LNCAP (cell line): ENCODE measurements around the gene CCRL2.

Experiments
- CTCF ChIP-seq: fragments of 450-650 bp; IDR thresholded peaks from 2 replicates; pipeline ENCODE4 v1.5.1; 2017; ENCODE audit warnings: mild to moderate bottlenecking

The CCRL2 gene

GRCh38 chr3:46419816-46420215 lies 12.8 kb downstream of the CCRL2 start:
- no peak for TF ChIP-seq CTCF

- TF ChIP-seq CTCF = no peak
These were observed 13.9 kb downstream of the CCRL2 start for GRCh38 chr3:46420931-46421330.

GRCh38 chr3:46422617-46423016 lies 15.6 kb downstream of the CCRL2 start:
- no peak for TF ChIP-seq CTCF

- no peak for TF ChIP-seq CTCF
These were observed 16.5 kb downstream of the CCRL2 start for GRCh38 chr3:46423588-46423987.

GRCh38 chr3:46427916-46428833 lies 21.1 kb downstream of the CCRL2 start:
- no peak for TF ChIP-seq CTCF

GRCh38 chr3:46429250-46429649 lies 22.2 kb downstream of the CCRL2 start:
- TF ChIP-seq CTCF = no peak

GRCh38 chr3:46429671-46430070 lies 22.6 kb downstream of the CCRL2 start:
- no peak for TF ChIP-seq CTCF
